OCI-LY3 (cell line): ENCODE data around the gene AGBL1.

Experiments
- H2AFZ ChIP-seq: fragments of 200-600, 300-600 bp; shearing (Covaris generic); 2 replicates; pipeline ENCODE4 v1.6.0; 2014; ENCODE audit warnings: antibody characterized with exemption, low read depth, low read length
- H3K27ac ChIP-seq: fragments of 200-600, 300-600 bp; sonication (generic); 2 replicates; pipeline ENCODE4 v1.5.1; 2014; ENCODE audit warnings: mild to moderate bottlenecking, low read length, moderate library complexity, mixed read lengths
- H3K27me3 ChIP-seq: fragments of 200-600, 300-600 bp; sonication (generic); 2 replicates; pipeline ENCODE4 v1.6.1; 2014; ENCODE audit warnings: low read depth, low read length, mixed read lengths
- H3K36me3 ChIP-seq: fragments of 200-600, 300-600 bp; sonication (generic); replicated peaks from 2 replicates; pipeline ENCODE3; 2014; ENCODE audit warnings: low read depth, low read length, mixed read lengths
- H3K4me1 ChIP-seq: fragments of 300-600, 200-600 bp; sonication (generic); 2 replicates; pipeline ENCODE4 v1.6.1; 2014; ENCODE audit warnings: low read length, mixed read lengths
- H3K4me2 ChIP-seq: fragments of 200-600, 300-600 bp; sonication (generic); 2 replicates; pipeline ENCODE4 v1.6.1; 2014; ENCODE audit warnings: low read length, mixed read lengths
- H3K4me3 ChIP-seq: fragments of 300-600, 200-600 bp; sonication (generic); 2 replicates; pipeline ENCODE4 v1.5.1; 2014; ENCODE audit warnings: antibody characterized with exemption, mild to moderate bottlenecking, low read length, moderate library complexity
- H3K79me2 ChIP-seq: fragments of 300-600, 200-600 bp; shearing (Covaris generic); 2 replicates; pipeline ENCODE4 v1.6.1; 2014; ENCODE audit warnings: mild to moderate bottlenecking, low read length, mixed read lengths
- H3K9ac ChIP-seq: fragments of 300-600, 200-600 bp; shearing (Covaris generic); 2 replicates; pipeline ENCODE4 v1.6.0; 2014; ENCODE audit warnings: mild to moderate bottlenecking, low read length, moderate library complexity
- H3K9me3 ChIP-seq: fragments of 200-600, 300-600 bp; shearing (Covaris generic); 2 replicates; pipeline ENCODE4 v1.6.1; 2014; ENCODE audit warnings: low read length, mixed read lengths; ENCODE audit not compliant: insufficient read depth
- H4K20me1 ChIP-seq: fragments of 200-600, 300-600 bp; sonication (generic); 2 replicates; pipeline ENCODE4 v1.6.1; 2016; ENCODE audit warnings: low read length, mixed read lengths; ENCODE audit not compliant: insufficient read depth
- EZH2phosphoT487 ChIP-seq: fragments of 200-600 bp; shearing (Covaris generic); IDR thresholded peaks from 2 replicates; pipeline ENCODE4 v1.6.1; 2018; ENCODE audit warnings: antibody characterized with exemption, mixed run types, low read depth
- TF ChIP-seq, protein P1 (sequence below): fragments of 200-600, 300-600 bp; sonication (generic); IDR thresholded peaks from 2 replicates; pipeline ENCODE4 v1.5.1; 2014; ENCODE audit warnings: antibody characterized with exemption, low read length, low read depth

AGBL1 gene

DNA sequence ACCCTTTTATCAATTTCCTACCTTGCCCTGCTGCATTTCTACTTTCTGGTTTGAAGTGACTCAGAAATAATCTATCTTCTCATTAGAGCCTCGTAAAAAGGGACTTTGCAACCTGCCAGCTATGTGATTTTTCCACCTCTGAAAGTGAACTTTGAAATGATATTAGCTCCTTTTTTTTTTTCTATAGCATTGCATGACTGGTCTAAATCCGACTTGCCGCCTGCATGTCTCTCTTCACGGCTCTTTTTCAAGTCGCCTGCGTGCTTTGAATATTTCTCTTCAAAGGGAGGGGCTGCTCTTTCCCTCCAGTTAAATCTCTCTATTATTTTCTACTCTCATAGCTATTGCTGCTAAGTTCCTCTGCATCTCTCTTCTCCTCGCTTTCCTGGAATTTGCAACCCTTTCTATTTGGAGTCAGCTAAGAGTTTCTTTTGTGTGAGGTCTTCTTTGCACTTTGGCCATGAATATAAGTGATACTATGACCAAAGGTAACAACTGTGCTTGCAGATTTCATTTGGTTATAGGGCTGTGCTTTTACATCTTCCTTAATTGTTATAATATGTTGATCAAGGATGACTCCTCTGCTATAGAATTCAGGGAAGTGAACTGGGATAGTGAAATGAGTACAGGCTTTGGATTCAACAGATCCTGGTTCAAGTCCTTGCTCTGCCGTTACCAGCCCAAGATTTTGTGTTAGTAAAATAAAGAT, 541.1 kb downstream of the AGBL1 start:
- no peak overlapping the region for H3K27ac ChIP-seq
- no peaks in the 10 kb centered on the region for H3K9me3 ChIP-seq
- TF ChIP-seq EZH2phosphoT487: no peak
- H3K4me2 ChIP-seq: no peak overlapping the region
- H3K4me3 ChIP-seq: no peak overlapping the region
- H3K9ac ChIP-seq: no peak overlapping the region
- no peaks in the 10 kb centered on the region for H4K20me1 ChIP-seq
- H3K36me3 ChIP-seq: no peaks in the 10 kb centered on the region
- no peak overlapping the region for H2AFZ ChIP-seq
- no peaks in the 10 kb centered on the region for H3K4me1 ChIP-seq
- H3K27me3 ChIP-seq: no peaks in the 10 kb centered on the region; the same call in 1 of the 2 replicates
- no peaks in the 10 kb centered on the region for H3K79me2 ChIP-seq

DNA sequence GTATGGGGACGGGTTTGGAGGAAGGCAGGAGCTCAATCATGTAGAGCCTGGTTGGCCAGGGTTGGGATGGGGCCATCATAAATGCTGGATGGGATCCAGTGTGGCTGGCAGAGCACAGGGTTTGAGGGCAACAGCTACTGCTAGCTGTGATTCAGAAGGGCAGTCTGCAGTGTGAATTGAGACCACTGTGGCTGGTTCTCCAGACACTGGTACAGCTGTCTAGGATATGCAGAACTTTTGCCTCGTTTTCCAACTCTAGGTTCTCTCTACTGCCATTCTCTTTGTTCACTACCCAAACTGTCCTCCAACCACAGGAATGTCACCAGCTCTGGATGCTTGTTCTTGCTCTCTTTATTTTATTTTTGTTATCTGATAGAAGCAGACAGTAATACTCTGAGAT, 543.6 kb downstream of the AGBL1 start:
- H3K79me2 ChIP-seq: no peaks in the 10 kb centered on the region
- H3K9ac ChIP-seq: no peak overlapping the region
- no peak overlapping the region for H3K4me3 ChIP-seq
- H3K9me3 ChIP-seq: no peaks in the 10 kb centered on the region
- H3K36me3 ChIP-seq: no peaks in the 10 kb centered on the region
- no peak overlapping the region for H3K27ac ChIP-seq
- H4K20me1 ChIP-seq: no peaks in the 10 kb centered on the region
- no peaks in the 10 kb centered on the region; the same call in 1 of the 2 replicates for H3K27me3 ChIP-seq
- H3K4me1 ChIP-seq: no peaks in the 10 kb centered on the region
- H3K4me2 ChIP-seq: no peak overlapping the region
- TF ChIP-seq, protein P1, sequence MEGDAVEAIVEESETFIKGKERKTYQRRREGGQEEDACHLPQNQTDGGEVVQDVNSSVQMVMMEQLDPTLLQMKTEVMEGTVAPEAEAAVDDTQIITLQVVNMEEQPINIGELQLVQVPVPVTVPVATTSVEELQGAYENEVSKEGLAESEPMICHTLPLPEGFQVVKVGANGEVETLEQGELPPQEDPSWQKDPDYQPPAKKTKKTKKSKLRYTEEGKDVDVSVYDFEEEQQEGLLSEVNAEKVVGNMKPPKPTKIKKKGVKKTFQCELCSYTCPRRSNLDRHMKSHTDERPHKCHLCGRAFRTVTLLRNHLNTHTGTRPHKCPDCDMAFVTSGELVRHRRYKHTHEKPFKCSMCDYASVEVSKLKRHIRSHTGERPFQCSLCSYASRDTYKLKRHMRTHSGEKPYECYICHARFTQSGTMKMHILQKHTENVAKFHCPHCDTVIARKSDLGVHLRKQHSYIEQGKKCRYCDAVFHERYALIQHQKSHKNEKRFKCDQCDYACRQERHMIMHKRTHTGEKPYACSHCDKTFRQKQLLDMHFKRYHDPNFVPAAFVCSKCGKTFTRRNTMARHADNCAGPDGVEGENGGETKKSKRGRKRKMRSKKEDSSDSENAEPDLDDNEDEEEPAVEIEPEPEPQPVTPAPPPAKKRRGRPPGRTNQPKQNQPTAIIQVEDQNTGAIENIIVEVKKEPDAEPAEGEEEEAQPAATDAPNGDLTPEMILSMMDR: no peak
- no peak for TF ChIP-seq EZH2phosphoT487
- H2AFZ ChIP-seq: no peak overlapping the region

DNA sequence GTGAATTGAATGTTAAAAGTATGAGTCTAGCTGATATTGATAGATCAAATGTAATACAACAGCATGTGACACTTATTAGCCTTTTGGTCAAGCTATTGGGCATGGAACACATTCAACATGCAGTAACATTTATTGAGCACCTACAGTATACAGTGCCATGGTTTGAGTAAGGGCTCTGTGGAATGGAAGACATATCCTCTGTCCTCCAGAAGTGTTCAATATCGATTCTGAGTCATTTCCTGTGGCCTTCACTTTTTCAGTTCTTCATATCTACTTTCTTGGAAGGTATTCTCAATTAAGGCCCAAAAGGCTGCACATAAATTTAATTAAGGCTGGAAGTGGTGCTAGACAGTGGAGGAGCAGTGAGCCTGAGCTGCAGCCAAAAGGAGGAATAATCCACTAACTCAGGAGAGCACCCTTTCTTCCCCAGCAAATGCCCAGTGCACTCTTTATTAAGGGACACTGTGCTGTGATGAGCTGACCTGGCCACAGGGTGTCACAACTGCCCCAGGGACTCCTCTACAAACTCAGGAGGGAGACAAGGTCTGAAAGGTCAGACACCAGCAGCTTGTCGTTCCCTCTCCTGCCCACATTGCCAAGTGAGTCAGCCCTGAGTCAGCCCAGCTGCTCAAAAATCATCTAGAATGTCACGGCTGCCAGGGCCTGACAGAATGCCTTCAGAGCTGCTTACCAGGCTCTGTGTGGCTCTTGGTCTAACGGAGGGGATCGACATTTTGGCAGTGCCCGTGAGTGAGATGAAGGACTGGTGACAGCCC, 544.8 kb downstream of the AGBL1 start:
- TF ChIP-seq, protein P1: no peak
- no peak for TF ChIP-seq EZH2phosphoT487
- Histone ChIP-seq H3K9me3 (no peaks in the 10 kb centered on the region), H2AFZ (no peak overlapping the region), H3K9ac (no peak overlapping the region), H3K4me2 (no peak overlapping the region), H3K79me2 (no peaks in the 10 kb centered on the region), H3K27ac (no peak overlapping the region), H3K4me1 (no peaks in the 10 kb centered on the region), H3K4me3 (no peak overlapping the region), H3K27me3 (no peaks in the 10 kb centered on the region; the same call in 1 of the 2 replicates), H3K36me3 (no peaks in the 10 kb centered on the region), H4K20me1 (no peaks in the 10 kb centered on the region)

DNA sequence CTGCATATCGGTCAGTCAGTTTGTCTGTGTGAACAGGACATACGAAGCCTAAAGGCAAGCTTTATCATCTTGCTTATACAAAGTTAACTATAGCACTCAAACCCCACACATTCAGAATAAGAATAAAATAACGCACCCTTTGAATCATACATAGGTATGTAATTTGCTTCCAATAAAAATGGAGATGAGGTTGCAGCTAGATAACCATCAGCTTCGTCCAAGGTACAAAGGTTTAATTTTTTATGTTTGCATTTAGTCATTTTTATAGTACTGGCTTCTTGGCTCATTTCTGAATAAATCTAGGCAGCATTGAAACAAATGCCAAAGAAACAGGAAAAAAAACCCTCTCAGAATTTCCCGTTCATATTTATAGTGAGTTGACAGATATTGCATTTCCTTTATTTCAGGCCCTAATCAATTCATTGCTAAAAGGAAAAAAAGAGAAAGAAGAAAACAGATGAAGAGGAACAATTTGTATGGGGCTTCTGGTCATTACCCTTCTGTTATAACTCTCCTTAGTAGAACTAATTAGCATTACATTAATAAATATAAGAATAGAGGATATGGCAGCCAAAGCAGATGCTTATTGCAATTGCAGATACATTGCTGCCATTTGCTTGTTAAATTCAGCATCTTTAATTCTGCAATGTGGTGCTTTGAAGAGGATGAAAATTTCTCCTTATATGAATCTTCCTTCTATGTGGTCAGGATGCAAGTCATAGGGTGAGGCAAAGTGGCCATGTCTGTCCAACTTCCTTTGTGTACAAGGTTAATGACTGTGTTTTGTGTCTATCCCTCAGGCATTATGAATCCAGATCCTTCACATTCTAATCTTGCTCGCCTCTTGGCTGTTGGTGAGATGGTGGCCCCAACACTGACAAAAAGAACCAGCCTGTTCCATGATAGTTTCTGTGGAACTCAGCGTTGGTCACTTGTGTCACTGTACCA, 550.0 kb downstream of the AGBL1 start:
- H3K79me2 ChIP-seq: no peaks in the 10 kb centered on the region
- H3K4me1 ChIP-seq: no peaks in the 10 kb centered on the region
- H4K20me1 ChIP-seq: no peaks in the 10 kb centered on the region
- TF ChIP-seq, protein P1: no peak
- TF ChIP-seq EZH2phosphoT487: no peak
- H3K27me3 ChIP-seq: no peaks in the 10 kb centered on the region
- no peak overlapping the region for H2AFZ ChIP-seq
- no peak overlapping the region for H3K27ac ChIP-seq
- no peaks in the 10 kb centered on the region for H3K36me3 ChIP-seq
- no peak overlapping the region for H3K4me2 ChIP-seq
- no peak overlapping the region for H3K4me3 ChIP-seq
- no peak overlapping the region for H3K9ac ChIP-seq
- H3K9me3 ChIP-seq: no peaks in the 10 kb centered on the region
